GM12891 (cell line): ENCODE results near the gene MAD1L1.

Experiments
- POLR2A ChIP-seq: IDR thresholded peaks from 2 replicates; pipeline ENCODE4 v1.6.1; 2011; ENCODE audit warnings: low read depth, low read length, control low read depth
- POLR2AphosphoS5 ChIP-seq: IDR thresholded peaks from 2 replicates; pipeline ENCODE4 v1.6.1; 2011; ENCODE audit warnings: low read depth, low read length, control low read depth
- POU2F2 ChIP-seq: IDR thresholded peaks from 2 replicates; pipeline ENCODE4 v1.6.1; 2011; ENCODE audit warnings: low read depth, mild to moderate bottlenecking, control low read depth, low read length, moderate library complexity
- SPI1 ChIP-seq: IDR thresholded peaks from 2 replicates; pipeline ENCODE4 v1.6.1; 2011; ENCODE audit warnings: low read depth, low read length, control low read depth
- TAF1 ChIP-seq: IDR thresholded peaks from 2 replicates; pipeline ENCODE4 v1.6.1; 2011; ENCODE audit warnings: low read depth, low read length, control low read depth

DNA sequence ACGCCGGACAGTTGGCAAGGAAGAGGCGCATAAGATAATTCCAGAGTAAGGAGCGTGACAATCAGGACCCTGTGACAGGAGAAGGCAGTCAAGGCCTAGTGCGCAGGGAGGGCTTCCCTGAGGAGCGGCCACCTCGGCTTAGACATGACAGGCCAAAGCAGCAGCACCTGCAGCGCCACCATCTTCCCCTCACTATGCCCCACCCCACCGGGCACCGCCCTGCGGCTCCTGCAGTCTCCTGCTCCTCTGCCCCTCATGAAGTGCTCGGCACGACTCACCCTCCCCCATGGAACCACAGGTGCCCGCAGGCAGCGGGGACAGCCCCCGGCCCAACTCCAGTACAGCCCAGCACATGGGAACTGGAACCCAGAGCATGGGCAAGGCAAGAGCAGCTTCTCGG lies 11.8 kb downstream of the MAD1L1 start:
- TF ChIP-seq POLR2AphosphoS5 (no peak), POLR2A (no peak), TAF1 (no peak), SPI1 (no peak), POU2F2 (no peak)
